Measurements from ENCODE around the gene NADK2. TPM values are rescaled to one million over a fixed set of nuclear protein-coding genes. Genes with fewer than 3 reads are reported as not detected.

Gene NADK2
- total RNA-seq, 1 donor from 2014 or later, result 40.2 TPM

GRCh38 chr5:36270175-36270574 is 28.4 kb upstream of the NADK2 start:
- no peak for TF ChIP-seq CTCF (IDR thresholded peaks at IDR 0.05; ENCODE audit: unreplicated experiment)
- H3K9me3 Mint-ChIP-seq, result no peaks in the 10 kb centered on the region
- no peaks in the 10 kb centered on the region for H3K27me3 Mint-ChIP-seq (ENCODE audit: low read depth)
- H3K4me3 Mint-ChIP-seq, result no peak overlapping the region
- no peak overlapping the region for H3K27ac Mint-ChIP-seq
- DNase-seq (ENCODE audit: low spot score in 2 of 2, unreplicated experiment in 2 of 2), result no peak
- H3K36me3 Mint-ChIP-seq, result no peaks in the 10 kb centered on the region
- peaks cover 5% of the 10 kb centered on the region for H3K4me1 Mint-ChIP-seq

GRCh38 chr5:36269478-36269877 is 27.8 kb upstream of the NADK2 start:
- no peak overlapping the region for H3K4me3 Mint-ChIP-seq
- no peaks in the 10 kb centered on the region for H3K27me3 Mint-ChIP-seq (ENCODE audit: low read depth)
- no peaks in the 10 kb centered on the region for H3K36me3 Mint-ChIP-seq
- H3K4me1 Mint-ChIP-seq, result peaks cover 4% of the 10 kb centered on the region
- H3K9me3 Mint-ChIP-seq, result no peaks in the 10 kb centered on the region
- H3K27ac Mint-ChIP-seq, result no peak overlapping the region
- TF ChIP-seq CTCF (IDR thresholded peaks at IDR 0.05; ENCODE audit: unreplicated experiment), result no peak
- no peak for DNase-seq (ENCODE audit: low spot score in 2 of 2, unreplicated experiment in 2 of 2)

- Mint-ChIP-seq H3K4me3 (no peak overlapping the region), H3K27me3 (ENCODE audit: low read depth) (no peaks in the 10 kb centered on the region), H3K4me1 (no peaks in the 10 kb centered on the region), H3K9me3 (no peaks in the 10 kb centered on the region), H3K36me3 (no peaks in the 10 kb centered on the region), H3K27ac (no peak overlapping the region)
- DNase-seq (ENCODE audit: low spot score in 2 of 2, unreplicated experiment in 2 of 2), result no peak
- TF ChIP-seq CTCF (IDR thresholded peaks at IDR 0.05; ENCODE audit: unreplicated experiment), result no peak
These were observed 26.2 kb upstream of the NADK2 start for GRCh38 chr5:36267905-36268304.

- Mint-ChIP-seq H3K9me3 (no peaks in the 10 kb centered on the region), H3K27ac (no peak overlapping the region), H3K4me1 (no peaks in the 10 kb centered on the region), H3K4me3 (no peak overlapping the region), H3K27me3 (ENCODE audit: low read depth) (no peaks in the 10 kb centered on the region), H3K36me3 (no peaks in the 10 kb centered on the region)
- no peak for DNase-seq (ENCODE audit: low spot score in 2 of 2, unreplicated experiment in 2 of 2)
- TF ChIP-seq CTCF (IDR thresholded peaks at IDR 0.05; ENCODE audit: unreplicated experiment), result no peak
These were observed 22.6 kb upstream of the NADK2 start for GRCh38 chr5:36264202-36264760.

GRCh38 chr5:36261186-36261585 is 19.5 kb upstream of the NADK2 start:
- TF ChIP-seq CTCF (IDR thresholded peaks at IDR 0.05; ENCODE audit: unreplicated experiment), result no peak
- Mint-ChIP-seq H3K36me3 (no peaks in the 10 kb centered on the region), H3K9me3 (no peaks in the 10 kb centered on the region), H3K27ac (no peak overlapping the region), H3K4me1 (no peaks in the 10 kb centered on the region), H3K27me3 (ENCODE audit: low read depth) (no peaks in the 10 kb centered on the region), H3K4me3 (no peak overlapping the region)
- no peak for DNase-seq (ENCODE audit: low spot score in 2 of 2, unreplicated experiment in 2 of 2)

GRCh38 chr5:36253575-36253974 is 11.8 kb upstream of the NADK2 start:
- TF ChIP-seq CTCF (IDR thresholded peaks at IDR 0.05; ENCODE audit: unreplicated experiment), result no peak
- no peak overlapping the region for H3K4me3 Mint-ChIP-seq
- H3K9me3 Mint-ChIP-seq, result no peaks in the 10 kb centered on the region
- peaks cover 3% of the 10 kb centered on the region for H3K4me1 Mint-ChIP-seq
- H3K36me3 Mint-ChIP-seq, result no peaks in the 10 kb centered on the region
- H3K27ac Mint-ChIP-seq, result no peak overlapping the region
- no peaks in the 10 kb centered on the region for H3K27me3 Mint-ChIP-seq (ENCODE audit: low read depth)
- no peak for DNase-seq (ENCODE audit: low spot score in 2 of 2, unreplicated experiment in 2 of 2)
